Kasumi-1 (cell line): ENCODE measurements around the gene FABP1.

ENCODE experiments used
- DNase-seq, 2 experiments: peaks; one replicate each; lab custom pipeline; 2025; lab: John Stamatoyannopoulos, UW

Gene FABP1

GRCh38 chr2:88078643-88079172 is 49.2 kb downstream of the FABP1 start:
- DNase-seq: no peak

DNA sequence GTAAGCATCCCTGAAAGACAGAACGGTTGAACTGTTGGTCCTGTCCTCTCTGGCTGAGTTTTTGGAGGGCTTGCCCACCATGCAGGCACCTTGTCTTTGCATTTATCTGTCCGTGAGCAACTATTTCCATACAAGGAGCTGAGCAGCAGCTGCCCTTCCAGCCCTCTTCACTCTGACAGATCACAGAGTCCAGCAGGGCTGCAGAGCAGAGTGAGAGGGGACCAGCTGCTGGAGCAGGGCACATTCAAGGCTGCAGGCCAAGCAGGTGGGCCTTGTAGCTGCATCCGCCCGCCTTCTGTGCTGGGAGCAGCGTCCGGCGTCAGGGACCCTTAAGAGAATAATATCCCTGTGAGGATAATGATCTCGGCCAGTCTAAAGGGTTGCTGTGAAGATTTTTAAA is 50.8 kb downstream of the FABP1 start:
- no peak for DNase-seq

- DNase-seq: no peak
Observed at GRCh38 chr2:88074854-88075292, 53.0 kb downstream of the FABP1 start.

DNA sequence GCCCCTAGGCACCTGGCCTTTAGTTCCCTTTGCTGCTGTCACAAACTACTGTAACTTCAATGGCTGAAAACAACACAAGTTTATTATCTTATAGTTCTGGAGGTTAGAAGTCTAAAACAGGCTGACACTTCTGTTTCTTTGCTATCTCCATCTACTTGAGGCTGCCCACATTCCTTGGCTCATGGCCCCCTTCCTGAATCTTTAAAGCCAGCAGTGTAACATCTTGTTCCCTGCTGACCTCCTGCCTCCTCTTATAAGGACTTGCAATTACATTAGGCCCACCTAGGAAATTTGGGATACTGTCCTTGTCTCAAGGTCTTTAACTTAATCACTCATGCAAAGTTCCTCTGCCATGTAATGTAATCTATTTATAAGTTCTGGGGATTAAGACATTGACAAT is 53.7 kb downstream of the FABP1 start:
- DNase-seq: no peak
